Kidney tubule cell (primary cell): ENCODE data around the gene MMP24.
A peak's percentile ranks its signal among the peaks of the same experiment; 100 is the strongest.

ENCODE experiments used
- DNase-seq: peaks from one replicate; pipeline ENCODE4 v3.0.0-alpha.2; 2018; ENCODE audit warnings: low spot score

Gene MMP24

GRCh38 chr20:35293303-35294292 is 67.1 kb downstream of the MMP24 start:
- no peak for DNase-seq

GRCh38 chr20:35294293-35294685 is 67.8 kb downstream of the MMP24 start:
- no peak for DNase-seq

GRCh38 chr20:35295058-35295457 is 68.6 kb downstream of the MMP24 start:
- no peak for DNase-seq

DNA sequence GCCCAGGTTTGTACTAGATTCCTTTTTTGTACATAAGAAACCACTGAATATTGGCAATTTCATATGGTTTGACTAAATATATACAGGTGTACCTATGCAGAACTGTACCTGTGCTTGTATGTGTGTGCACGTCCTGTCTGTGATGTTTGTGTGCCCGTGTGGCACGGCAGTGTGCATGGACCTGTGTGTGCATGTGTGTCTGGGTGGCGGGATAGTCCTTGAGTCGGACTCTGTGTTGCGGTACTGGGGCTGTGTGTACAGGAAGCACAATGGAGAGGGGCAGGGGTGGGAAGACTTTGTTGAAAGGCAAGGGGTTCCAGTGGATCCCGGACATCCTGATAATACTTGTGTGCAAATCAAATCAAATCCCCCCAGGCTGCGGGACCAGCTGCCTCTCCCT is 69.2 kb downstream of the MMP24 start:
- no peak for DNase-seq

GRCh38 chr20:35296101-35296554 is 69.6 kb downstream of the MMP24 start:
- DNase-seq, result no peak

DNA sequence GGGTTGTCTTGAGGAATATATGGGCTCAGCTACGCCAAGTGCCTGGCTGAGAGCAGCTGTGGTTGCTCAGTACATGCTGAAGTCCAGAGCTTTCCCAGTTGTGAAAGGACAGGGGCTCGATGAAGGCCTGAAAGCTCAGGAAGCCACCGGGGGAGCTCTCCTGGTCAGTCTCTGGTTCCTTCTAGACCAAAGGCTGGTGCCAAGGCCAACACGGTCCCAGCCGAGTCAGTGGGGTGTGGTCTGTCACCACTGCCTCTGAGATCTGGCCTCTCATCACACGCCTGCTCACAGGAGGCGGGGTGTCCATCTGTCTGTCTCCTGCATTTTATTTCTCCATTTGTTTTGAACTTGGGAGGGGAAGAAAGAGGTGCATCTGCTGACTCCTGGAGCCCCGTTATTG is 70.7 kb downstream of the MMP24 start:
- no peak for DNase-seq

DNA sequence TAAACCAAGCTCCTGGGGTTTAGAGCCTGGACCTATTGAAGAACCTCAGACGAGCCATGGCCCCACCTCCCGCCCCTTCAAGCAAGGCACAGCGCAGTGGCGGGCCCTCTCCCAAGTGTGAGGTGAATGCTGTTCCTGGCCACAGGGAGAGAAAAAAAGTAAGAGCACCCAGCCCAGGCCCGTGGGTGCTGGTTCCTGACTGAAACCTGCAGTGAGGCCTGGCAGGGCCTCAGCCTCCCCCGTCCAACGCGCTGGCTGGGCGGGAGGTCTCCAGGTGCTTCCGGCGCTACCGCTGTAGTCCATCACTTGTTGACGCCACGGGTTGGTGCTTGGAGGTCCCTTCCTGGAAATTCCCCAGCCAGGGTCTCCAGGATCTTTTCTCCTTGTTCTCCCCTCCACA is 71.2 kb downstream of the MMP24 start:
- DNase-seq, result no peak

- no peak for DNase-seq
Measured at GRCh38 chr20:35298264-35298663, 71.8 kb downstream of the MMP24 start.

- no peak for DNase-seq
Measured at GRCh38 chr20:35299780-35300179, 73.3 kb downstream of the MMP24 start.

DNA sequence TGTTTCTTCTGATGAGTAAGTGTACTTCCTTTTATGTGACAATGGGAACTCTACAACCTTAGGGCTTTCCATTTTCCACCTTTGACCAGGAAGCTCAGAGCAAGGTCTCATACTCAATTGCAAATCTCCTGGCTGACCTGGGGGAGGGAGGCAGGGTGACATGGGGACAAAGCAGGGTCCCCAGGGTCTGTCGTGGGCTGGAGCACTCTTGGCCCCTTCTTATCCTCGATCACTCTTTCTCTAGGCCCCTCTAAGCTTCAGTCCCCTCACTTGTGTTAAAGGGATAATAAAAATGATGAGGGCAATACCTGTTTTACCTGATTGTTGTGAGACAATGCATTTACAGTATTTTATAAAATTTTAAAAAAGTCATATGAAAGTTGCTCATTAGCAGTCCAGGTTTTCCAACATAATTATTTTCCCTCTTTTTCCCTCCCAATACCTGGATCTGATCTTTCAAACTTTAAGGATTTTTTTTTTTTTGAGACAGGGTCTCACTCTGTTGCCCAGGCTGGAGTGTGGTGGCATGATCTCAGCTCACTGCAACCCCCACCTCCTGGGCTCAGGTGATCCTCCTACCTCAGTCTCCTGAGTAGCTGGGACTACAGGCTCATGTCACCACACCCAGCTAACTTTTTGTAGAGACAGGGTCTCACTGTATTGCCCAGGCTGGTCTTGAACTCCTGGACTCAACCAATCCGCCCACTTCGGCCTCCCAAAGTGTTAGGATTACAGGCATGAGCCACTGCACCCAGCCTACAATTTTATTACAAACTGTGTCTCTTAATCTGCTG is 74.2 kb downstream of the MMP24 start:
- no peak for DNase-seq

- no peak for DNase-seq
Measured at GRCh38 chr20:35301426-35301825, 74.9 kb downstream of the MMP24 start.

DNA sequence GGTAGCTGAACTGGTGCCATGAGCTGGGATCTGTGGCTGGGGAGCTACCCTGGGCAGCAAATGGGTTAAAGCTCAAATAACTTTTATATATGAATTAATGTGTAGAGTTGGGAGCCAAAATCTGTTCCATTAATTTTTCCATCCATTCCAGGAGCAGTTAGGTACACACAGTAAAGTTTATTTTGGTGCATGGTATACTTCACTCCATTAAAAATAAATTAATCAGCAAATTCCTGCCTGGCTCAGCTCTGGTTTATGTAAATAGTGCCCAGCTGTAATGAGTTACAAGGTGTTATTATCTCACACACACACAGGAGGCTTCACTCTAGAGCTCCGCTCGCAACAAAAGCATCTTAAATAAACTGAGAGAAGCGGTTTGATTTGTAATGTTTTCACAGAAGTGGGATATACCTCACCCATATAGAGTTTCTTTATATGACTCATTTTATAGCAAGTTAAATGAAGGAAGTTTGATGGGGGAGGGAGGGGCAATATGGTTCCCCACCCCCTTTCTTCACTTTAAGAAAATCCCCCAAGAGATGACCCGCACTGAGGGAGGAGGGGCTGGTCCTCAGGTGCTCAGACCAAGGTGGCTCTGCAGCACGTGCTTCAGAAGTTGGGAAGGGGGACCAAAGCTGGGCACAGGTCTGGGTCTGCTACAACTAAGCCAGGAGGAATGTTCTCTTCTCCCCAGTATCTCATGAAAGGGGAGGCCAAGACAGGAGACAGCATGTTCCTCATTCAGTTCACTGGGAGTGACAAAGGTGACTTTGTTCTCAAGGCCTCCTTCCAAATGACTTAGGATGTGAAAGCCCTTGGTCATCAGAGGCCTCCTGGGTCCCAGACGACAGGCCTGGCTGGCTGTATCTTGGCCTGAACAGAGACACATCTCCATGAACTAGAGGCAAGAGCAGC is 76.2 kb downstream of the MMP24 start:
- DNase-seq, result no peak

DNA sequence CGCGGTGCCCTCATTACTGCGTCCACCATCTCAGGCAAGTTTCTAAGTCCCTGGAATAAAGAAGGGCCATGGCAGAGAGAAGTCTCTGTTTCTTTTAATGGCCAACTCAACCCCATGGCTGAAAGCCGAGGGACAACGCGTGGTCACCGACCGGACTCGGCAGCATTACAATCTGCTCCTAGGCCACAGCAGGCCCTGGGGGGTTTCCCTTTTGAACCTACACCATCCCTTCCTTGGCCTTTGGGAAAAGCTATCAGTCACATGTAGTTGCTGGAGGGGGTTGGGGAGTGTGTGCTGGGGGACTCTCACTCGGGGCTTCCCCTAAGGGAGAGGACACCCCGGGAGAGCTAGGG is 76.9 kb downstream of the MMP24 start:
- DNase-seq, result no peak

GRCh38 chr20:35303735-35304491 is 77.4 kb downstream of the MMP24 start:
- peak; percentile 95 for DNase-seq

- no peak for DNase-seq
Measured at GRCh38 chr20:35304956-35305355, 78.5 kb downstream of the MMP24 start.

DNA sequence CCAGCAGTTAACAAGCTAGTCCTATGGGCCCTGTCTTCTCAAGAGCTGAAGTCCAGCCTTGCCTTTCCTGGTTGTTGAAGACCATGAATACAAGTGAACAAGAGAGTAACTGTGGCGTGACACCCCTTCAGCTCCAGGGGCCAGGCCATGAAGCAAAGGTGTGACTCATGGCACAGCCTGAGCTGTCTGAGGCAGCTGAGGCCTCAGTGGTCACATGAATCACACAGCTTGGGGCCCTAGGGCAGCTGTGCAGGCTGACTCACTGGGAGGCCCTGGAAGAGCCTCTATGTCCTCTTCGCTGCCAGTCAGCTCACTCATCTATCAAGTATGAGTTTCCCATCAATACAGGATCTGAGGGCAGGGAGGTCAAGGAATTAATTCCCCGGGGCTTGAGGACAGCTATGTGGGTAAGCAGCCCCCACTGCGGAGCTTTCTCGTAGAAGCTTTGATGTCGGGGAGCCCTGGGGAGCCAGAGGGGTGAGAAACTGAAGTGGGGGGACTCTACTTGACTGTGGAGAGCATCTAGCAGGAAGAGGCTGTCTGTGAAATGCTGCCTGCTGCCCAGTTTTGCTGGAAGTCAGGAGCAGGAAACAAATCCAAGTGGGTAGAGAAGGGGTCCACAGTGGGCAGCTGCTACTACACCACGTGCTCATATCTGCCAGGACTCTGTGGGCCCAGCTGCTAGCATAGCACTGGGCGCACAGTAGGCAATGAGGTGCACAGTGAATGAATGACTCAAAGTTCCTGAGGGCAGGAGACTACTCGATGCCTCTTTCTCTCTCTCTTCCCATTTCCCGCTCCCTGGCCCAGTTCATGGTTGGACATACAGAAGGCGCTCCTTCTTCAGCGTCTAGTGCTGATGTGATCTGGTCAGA is 79.4 kb downstream of the MMP24 start:
- peak; percentile 100 for DNase-seq

GRCh38 chr20:35306931-35307517 is 80.5 kb downstream of the MMP24 start:
- DNase-seq, result peak; percentile 82

DNA sequence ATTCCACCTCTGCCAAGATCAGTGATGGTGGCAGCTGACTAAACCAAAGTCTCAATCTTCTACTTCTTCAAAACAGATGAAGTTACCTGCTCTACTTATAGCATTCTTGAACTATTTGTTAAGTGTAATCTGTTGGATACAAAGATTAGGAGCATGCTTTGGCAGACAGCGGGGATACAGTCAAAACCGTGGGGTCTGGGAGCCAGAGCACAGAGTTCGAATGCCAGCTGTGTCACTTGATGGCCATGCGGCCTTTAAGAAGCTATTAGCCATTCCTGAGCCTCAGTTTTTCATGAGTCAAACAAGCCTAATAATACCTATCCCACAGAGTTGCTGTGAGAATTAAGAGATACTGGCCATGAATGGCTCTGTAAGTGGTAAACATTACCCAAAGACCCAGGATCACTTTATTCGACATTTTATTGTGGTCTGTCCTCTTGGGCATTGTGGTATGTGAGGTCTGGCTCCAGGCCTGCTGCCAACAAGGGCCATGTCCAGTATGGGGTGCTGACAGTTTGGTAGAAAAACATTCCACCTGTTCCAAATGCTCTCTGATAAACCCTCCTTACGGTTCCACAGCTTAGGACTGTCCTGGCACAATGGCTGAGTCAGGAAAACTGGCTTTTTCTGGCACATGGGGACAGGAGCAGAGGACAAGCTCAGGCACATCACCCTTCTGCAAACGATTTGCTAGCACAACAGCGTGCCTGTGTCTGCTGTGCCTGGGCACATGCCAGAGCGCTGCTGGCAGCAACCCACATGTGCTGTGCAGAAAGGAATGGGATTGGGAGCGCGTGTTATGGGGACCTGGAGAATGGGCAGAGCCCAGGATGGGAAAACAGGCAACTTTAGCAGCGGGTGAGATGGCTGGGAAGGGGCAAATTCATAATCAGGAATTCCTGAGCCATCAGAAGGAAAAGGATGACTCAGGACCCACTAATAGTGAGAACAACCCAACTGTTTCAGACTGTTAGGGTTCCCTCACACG is 81.5 kb downstream of the MMP24 start:
- DNase-seq, result peak; percentile 93

DNA sequence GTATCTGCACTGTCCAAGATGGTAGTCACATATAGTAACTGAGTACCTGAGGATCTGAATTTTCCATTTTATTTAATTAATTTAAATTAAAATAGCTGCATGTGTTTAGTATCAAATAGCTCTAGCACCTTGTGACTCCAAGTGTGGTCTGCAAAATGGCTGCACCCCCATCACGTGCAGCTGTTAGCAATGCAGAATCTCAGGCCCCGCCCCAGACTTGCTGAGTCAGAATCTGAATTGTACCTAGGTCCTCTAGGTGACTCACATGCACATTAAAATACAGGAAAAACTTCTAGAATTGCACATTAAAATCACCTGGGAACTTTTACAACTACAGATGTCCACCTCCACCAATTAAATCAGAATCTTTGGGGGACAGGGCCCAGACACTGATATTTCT is 84.9 kb downstream of the MMP24 start:
- peak; percentile 90 for DNase-seq
